ENCODE measurements around the gene FAM107B.
"Not testable (repeated sequence)": the region's sequence is repeated elsewhere in the genome, so short reads cannot be mapped to it uniquely, and the experiment has no call there.

FAM107B gene

DNA sequence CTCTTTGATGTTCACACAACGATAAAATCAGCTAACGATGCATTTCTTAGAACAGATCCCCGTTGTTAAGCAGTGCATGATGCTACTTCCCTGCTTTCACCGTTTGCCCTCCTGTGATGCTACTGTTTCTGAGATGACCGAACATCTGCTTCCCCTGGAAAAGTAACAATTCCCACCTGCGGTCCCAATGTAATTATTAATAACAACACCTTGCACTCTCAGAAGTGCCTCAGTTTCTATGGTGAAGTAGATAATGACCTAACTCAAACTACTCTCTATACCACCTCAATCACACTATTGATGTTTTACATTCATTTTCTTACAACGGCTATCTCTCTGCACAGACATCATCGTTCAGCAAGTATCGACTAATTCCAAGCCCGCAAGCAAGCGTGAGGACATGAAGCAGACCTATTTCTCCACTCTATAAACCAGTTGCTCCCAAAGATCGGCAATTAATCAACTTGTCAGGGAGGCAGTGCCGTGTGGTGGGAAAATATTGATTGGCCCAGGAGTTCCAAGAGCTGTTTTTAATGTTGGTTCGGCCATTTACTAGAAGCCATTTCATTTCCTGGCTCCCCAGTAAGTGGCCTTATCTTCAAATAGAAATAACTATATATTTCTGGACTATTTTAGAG is 42.7 kb downstream of the FAM107B start:
- DNase-seq = no peak

GRCh38 chr10:14728346-14728745 is 46.4 kb downstream of the FAM107B start:
- DNase-seq = no peak

- DNase-seq = no peak
Measured at GRCh38 chr10:14727924-14728323, 46.8 kb downstream of the FAM107B start.

DNA sequence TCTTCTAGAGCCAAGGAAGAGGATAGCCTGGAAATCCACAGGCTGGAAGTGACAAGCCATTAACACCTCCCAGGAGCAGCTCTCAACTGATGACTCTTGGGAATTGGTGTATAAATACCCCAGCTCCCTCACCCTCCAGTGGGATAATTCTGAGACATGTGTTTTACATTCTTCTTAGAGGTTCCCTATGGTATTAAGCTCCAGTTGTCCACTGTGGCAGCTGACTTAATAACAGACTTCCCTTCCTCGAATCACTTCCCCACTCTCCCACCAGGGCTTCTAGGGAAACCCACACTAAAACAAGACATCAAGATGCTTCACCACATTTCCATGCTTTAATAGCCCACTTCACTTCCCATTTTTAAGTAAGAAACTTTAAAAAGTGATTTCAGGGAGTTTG is 47.2 kb downstream of the FAM107B start:
- DNase-seq = peak; percentile 43 to 55

DNA sequence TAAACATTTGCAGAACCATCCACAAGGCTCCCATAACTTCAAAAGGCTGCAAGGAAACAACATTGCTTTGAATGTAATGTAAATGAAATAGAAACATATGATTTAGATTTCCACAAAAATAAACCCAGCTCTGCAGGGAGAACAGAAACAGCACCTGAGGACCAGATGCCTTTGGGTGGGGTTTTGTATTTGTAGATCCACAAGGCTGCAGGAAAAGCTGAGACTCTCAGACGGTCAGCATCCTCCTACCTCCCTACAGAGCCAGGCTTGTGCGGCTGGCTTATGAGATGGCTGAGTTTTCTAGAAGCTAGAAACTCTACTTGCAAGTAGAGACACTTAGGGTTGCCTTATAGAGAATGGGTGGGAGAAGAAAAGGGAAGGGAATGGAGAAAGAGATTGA is 49.8 kb downstream of the FAM107B start:
- DNase-seq = no peak

- no peak for DNase-seq
Measured at GRCh38 chr10:14723052-14723689, 51.5 kb downstream of the FAM107B start.

DNA sequence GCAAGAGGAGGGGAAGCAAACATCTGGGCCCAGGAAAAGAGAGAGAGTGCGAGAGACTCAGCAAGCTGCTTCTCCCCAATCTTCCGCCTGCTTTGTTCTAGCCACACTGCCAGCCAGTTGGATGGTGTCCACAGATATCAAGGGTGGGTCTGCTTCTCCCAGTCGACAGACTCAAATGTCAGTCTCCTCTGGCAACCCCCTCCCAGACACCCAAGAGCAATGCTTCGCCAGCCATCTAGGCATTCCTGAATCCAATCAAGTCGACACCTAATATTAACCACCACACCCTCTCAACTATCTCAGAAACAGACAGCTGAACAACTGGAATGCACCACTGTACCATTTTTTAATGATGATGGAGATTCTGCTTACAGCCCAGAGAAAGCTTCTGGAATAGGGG is 57.1 kb downstream of the FAM107B start:
- DNase-seq = no peak

DNA sequence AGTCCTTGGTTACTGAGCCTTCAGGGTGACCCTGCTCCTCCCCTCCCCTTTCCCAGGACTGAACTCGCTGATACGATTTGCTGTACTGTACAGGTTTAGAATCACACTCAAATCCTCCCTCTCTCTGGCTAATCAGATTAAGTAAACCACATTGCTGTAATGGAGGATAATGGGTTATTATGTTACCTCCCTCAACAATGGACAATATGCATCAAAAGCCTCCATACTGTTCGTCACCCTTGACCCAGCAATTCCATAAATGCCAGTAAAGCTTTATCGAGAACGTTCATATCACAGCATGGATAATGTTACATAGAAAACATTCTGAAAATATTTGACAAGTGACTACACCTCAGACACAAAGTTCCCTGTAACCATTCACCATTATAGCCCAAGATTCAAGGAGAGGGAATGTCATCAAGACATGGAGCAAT is 61.7 kb downstream of the FAM107B start:
- DNase-seq = no peak

DNA sequence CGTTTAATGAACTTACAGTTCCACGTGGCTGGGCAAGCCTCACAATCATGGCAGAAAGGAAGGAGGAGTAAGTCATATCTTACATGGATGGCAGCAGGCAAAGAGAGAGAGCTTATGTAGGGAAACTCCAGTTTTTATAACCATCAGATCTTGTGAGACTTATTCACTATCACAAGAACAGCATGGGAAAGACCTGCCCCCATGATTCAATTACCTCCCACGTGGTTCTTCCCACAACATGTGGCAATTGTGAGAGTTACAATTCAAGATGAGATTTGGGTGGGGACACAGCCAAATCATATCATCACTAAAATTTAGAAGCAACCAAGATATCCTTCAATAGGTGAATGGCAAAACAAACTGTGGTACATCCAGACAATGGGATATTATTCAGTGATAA is 65.4 kb downstream of the FAM107B start:
- not testable (repeated sequence) for DNase-seq

- no peak for DNase-seq
Measured at GRCh38 chr10:14707481-14707880, 67.2 kb downstream of the FAM107B start.

- peak; percentile 30 to 77 for DNase-seq
Measured at GRCh38 chr10:14705548-14706230, 69.0 kb downstream of the FAM107B start.

- DNase-seq = no peak
Measured at GRCh38 chr10:14703631-14704001, 71.1 kb downstream of the FAM107B start.

DNA sequence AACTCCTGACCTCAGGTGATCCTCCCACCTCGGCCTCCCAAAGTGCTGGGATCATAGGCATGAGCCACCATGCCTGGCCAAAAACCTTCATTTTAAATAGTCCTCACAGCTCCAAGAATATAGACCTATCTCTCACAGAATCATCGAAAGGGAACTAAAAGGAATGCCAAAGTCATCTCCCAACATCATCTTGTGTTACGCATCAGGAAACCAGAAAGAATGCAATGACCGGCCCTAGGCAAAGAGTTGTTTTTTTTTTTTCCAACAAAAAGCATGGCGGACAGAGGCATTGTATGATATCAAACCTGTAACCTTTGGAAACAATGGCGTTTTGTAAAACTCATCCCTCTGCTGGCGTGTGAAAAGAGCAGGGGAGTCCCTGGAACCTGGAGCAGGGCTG is 73.2 kb downstream of the FAM107B start:
- DNase-seq = no peak

DNA sequence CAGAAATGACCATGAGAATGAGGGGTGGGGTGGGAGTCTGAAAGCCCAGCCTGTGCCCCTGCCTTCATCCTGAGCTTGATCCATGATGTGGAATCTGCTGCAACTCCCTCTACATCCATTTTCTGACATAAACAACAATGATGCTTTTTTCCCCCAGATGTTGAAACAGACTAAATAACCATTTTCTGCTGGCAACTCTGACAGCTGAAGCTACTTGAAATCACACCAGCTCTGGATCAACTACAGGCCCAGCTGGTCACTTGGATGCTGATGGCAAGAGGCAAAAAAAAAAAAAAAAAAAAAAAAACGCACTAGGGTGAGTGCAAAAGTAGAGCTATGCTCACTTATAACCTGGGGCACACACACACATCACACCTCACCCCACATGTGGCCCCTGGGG is 74.2 kb downstream of the FAM107B start:
- no peak for DNase-seq

DNA sequence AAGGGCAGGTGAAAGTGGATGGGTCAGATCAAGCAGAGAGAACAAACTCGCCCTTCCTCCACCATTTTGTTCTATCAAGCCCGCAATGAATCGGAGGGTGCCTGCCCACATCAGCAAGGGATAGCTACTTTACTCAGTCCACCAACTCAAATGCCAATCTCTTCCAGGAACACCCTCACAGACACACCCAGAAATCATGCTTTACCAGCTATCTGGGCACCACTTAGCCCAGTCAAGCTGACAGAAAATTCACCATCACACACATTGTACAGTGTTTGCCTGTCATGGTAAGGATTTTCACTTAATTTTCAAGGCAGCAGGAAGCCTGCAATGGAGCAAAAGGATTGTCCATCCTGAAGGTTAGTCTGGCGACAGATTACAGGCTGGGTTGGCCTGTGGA is 75.2 kb downstream of the FAM107B start:
- DNase-seq = no peak

DNA sequence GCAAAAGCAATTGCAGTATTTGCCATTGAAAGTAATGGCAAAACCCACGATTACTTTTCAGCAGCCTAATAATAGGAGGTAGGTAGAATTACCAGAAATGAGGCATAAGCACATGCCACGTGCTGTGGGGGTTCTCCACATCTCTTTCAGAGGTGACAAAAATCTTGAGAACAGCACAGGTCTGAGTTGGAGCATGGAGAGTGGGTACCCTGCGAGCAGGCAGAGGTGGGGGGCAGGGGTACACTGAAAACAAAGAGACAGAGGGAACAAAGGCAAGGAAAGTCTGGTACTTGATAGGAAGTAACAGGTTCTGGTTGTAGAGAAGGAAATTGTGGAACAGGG is 75.9 kb downstream of the FAM107B start:
- DNase-seq = no peak

- DNase-seq = no peak
Measured at GRCh38 chr10:14698111-14698828, 76.4 kb downstream of the FAM107B start.

GRCh38 chr10:14697281-14697680 is 77.4 kb downstream of the FAM107B start:
- DNase-seq = no peak

DNA sequence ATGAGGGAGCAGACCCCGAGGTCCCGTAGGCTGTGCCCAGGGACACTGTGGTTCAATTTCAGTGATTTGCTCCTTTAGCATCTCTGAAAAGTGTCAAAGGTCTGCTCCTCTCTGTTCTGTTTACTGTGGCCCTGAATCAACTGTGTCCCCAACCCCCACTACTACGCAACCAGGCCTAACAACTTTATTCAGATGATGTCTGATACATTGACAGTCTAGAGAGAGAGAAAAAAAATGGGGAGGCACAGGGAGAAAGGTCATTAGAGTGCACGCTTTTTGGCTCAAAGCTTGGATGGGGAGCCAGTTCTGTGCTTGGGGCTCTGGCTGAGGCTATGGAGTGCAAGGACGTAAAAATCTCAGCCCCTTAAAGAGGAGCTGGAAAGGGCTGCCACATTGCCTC is 77.9 kb downstream of the FAM107B start:
- DNase-seq = no peak

GRCh38 chr10:14695847-14696480 is 78.7 kb downstream of the FAM107B start:
- DNase-seq = peak in 1 of 2 experiments; percentile 38

DNA sequence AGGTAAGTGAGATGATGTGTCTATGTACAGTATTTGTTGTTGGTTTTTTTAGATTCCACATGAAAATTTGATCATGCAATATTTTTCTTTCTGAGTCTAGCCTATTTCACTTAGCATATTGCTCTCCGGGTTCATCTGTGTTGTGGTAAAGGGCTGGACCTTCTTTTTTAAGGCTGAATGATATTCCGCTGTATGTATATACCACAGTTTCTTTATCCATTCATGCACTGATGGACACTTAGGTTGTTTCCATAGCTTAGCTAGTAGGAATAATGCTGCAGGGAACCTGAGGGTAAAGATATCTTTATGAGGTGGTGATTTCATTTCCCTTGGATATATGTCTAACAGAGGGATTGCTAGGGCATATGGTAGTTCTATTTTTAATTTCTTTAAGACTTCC is 80.8 kb downstream of the FAM107B start:
- DNase-seq = no peak

DNA sequence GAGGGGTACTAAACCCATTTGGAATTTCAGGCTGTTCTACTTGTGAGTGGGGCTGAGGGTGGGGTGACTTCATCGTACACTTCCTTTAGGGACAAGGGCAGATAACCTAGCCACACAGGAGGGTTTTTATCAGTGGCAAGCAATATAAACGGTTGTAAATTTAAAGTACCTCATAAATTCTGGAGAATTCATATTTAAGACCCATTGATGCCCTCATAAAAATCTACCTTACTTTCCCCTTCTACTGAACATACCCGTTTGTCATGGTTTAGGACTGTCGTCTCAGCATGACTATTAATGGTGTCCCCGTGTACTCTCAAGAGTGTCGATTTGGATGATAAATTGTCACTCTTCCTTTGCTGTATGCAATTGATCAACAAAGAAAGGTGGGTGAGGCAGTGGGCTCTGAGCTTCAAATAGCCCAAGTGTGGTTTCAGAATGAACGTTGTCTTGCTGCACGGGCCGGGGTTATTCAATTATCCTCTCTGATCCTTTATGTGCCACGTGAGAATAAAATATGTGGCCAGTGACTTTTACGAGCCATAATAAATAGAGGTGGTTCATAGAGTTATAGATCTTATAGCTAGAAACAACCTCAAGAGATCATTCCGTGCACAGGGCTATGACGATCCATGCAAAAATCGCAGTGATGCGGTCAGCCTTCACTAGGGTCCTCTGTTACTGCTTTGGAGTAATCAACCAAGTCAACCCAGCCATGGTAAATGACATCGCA is 82.2 kb downstream of the FAM107B start:
- no peak for DNase-seq

- no peak for DNase-seq
Measured at GRCh38 chr10:14691359-14691758, 83.3 kb downstream of the FAM107B start.
